ENCODE data around the gene PCF11. TPM values are rescaled to one million over a fixed set of nuclear protein-coding genes. Genes with fewer than 3 reads are reported as not detected.

PCF11 gene
- polyA plus RNA-seq, 2 of the 4 experiments (the other 2 are of a cell fraction) = 24.7 to 42.3 TPM

GRCh38 chr11:83187465-83187864, 30.5 kb downstream of the PCF11 start:
- FAIRE-seq (no peak), DNase-seq (ENCODE audit: low read depth in 1 of 2, low spot score in 1 of 2) (no peak), ATAC-seq (peak in 1 of 2 experiments; percentile 45; a peak in 3 of 6 replicates)
- Histone ChIP-seq H3K4me2 (no peak overlapping the region), H3K27ac (no peak overlapping the region), H3K9me3 (no peaks in the 10 kb centered on the region), H3K4me1 (peaks cover 6% of the 10 kb centered on the region; the same call in 1 of the 3 replicates), H3K4me3 (no peak overlapping the region)
- whole genome bisulfite sequencing (ENCODE audit: missing lambda C conversion rate) = 90% methylated on average over 4 of the region's 4 CpGs
- POLR2A ChIA-PET = interaction anchor here (0.6 kb wide), 1 partner anchor 25 kb away, joined by 3 read pairs; no protein-coding TSS in a partner anchor
- TF ChIP-seq SMC3 (IDR thresholded peaks at IDR 0.05) (no peak), POLR2A (IDR thresholded peaks at IDR 0.05; ENCODE audit: low read length) (no peak), HEYL (CRISPR knock-in tag; IDR thresholded peaks at IDR 0.05) (no peak), CBX2 (IDR thresholded peaks at IDR 0.05; ENCODE audit: borderline replicate concordance, low read depth) (no peak), GATA3 (IDR thresholded peaks at IDR 0.05; ENCODE audit: borderline replicate concordance) (no peak), KDM5A (IDR thresholded peaks at IDR 0.05) (no peak), EP300 (IDR thresholded peaks at IDR 0.05) (no peak), TFCP2L1 (CRISPR knock-in tag; IDR thresholded peaks at IDR 0.05) (no peak), ZNF302 (CRISPR knock-in tag; IDR thresholded peaks at IDR 0.05) (no peak), POLR2AphosphoS2 (conservative IDR thresholded peaks at IDR 0.05; ENCODE audit: low read length) (no peak), HDAC2 (IDR thresholded peaks at IDR 0.05) (no peak), SREBF2 (IDR thresholded peaks at IDR 0.05) (no peak), NPAS2 (CRISPR knock-in tag; IDR thresholded peaks at IDR 0.05; ENCODE audit: borderline replicate concordance) (no peak), CEBPB (IDR thresholded peaks at IDR 0.05) (no peak), HOXA7 (CRISPR knock-in tag; IDR thresholded peaks at IDR 0.05) (no peak), HOXB13 (CRISPR knock-in tag; IDR thresholded peaks at IDR 0.05; ENCODE audit: low read depth) (no peak)
- TF ChIP-seq, protein P1, sequence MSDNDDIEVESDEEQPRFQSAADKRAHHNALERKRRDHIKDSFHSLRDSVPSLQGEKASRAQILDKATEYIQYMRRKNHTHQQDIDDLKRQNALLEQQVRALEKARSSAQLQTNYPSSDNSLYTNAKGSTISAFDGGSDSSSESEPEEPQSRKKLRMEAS (IDR thresholded peaks at IDR 0.05) = no peak
- CTCF ChIA-PET = no interaction called here

DNA sequence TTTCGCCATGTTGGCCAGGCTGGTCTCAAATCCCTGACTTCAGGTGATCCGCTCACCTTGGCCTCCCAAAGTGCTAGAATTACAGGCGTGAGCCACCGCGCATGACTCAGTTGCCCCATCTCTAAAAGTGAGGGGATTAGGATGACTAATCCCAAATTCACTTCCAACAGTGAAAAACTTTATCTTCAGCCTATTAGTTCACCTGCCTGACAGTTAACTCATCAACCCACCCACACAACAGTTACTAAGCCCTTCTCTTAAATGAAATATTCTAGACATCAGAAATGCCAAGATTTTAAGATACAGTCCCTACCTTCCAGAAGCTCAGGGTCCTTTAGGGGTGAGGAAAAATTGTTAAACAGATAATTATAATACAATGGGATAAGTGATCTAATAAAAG, 34.6 kb downstream of the PCF11 start:
- no peak overlapping the region for H3K4me2 ChIP-seq

DNA sequence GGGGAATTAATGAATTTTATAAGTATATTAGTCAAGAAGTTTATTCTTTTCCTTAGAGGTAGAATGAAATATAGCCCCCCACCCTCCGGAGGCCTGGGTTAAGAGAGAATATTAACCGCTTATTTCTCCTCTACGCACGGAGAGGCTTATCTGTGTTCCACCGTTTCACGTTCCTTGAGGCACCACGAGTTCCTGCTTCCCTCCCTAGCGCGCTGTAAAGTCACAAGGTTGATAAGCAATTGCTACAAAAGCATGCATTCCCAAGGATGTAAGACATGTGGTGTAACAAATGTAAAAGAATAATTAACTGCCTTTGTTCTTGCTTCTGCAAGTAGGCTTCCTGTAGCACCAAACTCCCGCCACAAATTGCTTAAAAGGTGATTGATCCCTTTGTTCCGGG, 35.1 kb downstream of the PCF11 start:
- H3K4me1 ChIP-seq = peaks cover 17% of the 10 kb centered on the region
- peak overlapping the region; percentile 85 for H3K4me2 ChIP-seq
- CTCF ChIA-PET = no interaction called here
- ATAC-seq (no peak), DNase-seq (ENCODE audit: low read depth in 1 of 2, low spot score in 1 of 2) (no peak), FAIRE-seq (no peak)
- POLR2A ChIA-PET = no interaction called here
- no peaks in the 10 kb centered on the region for H3K9me3 ChIP-seq
- WGBS (ENCODE audit: missing lambda C conversion rate) = 91% methylated on average over 11 of the region's 11 CpGs
- H3K4me3 ChIP-seq = peak overlapping the region; percentile 73; the same call in 2 of the 3 replicates
- no peak overlapping the region for H3K27ac ChIP-seq
- TF ChIP-seq HEYL (CRISPR knock-in tag; IDR thresholded peaks at IDR 0.05) = no peak
- TF ChIP-seq, protein P2, sequence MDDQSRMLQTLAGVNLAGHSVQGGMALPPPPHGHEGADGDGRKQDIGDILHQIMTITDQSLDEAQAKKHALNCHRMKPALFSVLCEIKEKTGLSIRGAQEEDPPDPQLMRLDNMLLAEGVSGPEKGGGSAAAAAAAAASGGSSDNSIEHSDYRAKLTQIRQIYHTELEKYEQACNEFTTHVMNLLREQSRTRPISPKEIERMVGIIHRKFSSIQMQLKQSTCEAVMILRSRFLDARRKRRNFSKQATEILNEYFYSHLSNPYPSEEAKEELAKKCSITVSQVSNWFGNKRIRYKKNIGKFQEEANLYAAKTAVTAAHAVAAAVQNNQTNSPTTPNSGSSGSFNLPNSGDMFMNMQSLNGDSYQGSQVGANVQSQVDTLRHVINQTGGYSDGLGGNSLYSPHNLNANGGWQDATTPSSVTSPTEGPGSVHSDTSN (IDR thresholded peaks at IDR 0.05) = no peak
- TF ChIP-seq ZC3H11A (IDR thresholded peaks at IDR 0.05) = no peak
- TF ChIP-seq, protein P3, sequence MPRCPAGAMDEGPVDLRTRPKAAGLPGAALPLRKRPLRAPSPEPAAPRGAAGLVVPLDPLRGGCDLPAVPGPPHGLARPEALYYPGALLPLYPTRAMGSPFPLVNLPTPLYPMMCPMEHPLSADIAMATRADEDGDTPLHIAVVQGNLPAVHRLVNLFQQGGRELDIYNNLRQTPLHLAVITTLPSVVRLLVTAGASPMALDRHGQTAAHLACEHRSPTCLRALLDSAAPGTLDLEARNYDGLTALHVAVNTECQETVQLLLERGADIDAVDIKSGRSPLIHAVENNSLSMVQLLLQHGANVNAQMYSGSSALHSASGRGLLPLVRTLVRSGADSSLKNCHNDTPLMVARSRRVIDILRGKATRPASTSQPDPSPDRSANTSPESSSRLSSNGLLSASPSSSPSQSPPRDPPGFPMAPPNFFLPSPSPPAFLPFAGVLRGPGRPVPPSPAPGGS (IDR thresholded peaks at IDR 0.05) = no peak
- TF ChIP-seq MAZ (IDR thresholded peaks at IDR 0.05; ENCODE audit: borderline replicate concordance, low read depth, low read length) = no peak
- TF ChIP-seq KDM1A (IDR thresholded peaks at IDR 0.05; ENCODE audit: low read depth) = no peak
- no peak for TF ChIP-seq KDM5A (IDR thresholded peaks at IDR 0.05)
- TF ChIP-seq MYC (IDR thresholded peaks at IDR 0.05; ENCODE audit: borderline replicate concordance, low read length) = no peak
- no peak for TF ChIP-seq FOSB (CRISPR knock-in tag; IDR thresholded peaks at IDR 0.05)
- TF ChIP-seq SREBF2 (IDR thresholded peaks at IDR 0.05) = no peak
- TF ChIP-seq HDAC2 (IDR thresholded peaks at IDR 0.05) = no peak
- TF ChIP-seq EP300 (IDR thresholded peaks at IDR 0.05) = no peak
- TF ChIP-seq RAD21 (conservative IDR thresholded peaks at IDR 0.05 in 1 of 2, IDR thresholded peaks at IDR 0.05 in 1 of 2) = no peak

More for the DNA sequence above, 34.6 kb downstream of the PCF11 start:
- TF ChIP-seq ESRRA (IDR thresholded peaks at IDR 0.05; ENCODE audit: borderline replicate concordance, low read length) = no peak
- no peak for TF ChIP-seq HMGXB4 (CRISPR knock-in tag; IDR thresholded peaks at IDR 0.05; ENCODE audit: borderline replicate concordance)
- TF ChIP-seq NR3C1 (IDR thresholded peaks at IDR 0.05) = no peak
- TF ChIP-seq HOXA7 (CRISPR knock-in tag; IDR thresholded peaks at IDR 0.05) = no peak
- no peak for TF ChIP-seq NFE2L2 (conservative IDR thresholded peaks at IDR 0.05; ENCODE audit: low read length)
- TF ChIP-seq, protein P4, sequence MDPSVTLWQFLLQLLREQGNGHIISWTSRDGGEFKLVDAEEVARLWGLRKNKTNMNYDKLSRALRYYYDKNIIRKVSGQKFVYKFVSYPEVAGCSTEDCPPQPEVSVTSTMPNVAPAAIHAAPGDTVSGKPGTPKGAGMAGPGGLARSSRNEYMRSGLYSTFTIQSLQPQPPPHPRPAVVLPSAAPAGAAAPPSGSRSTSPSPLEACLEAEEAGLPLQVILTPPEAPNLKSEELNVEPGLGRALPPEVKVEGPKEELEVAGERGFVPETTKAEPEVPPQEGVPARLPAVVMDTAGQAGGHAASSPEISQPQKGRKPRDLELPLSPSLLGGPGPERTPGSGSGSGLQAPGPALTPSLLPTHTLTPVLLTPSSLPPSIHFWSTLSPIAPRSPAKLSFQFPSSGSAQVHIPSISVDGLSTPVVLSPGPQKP (IDR thresholded peaks at IDR 0.05; ENCODE audit: low read depth, low read length) = no peak
- no peak for TF ChIP-seq CHD4 (IDR thresholded peaks at IDR 0.05; ENCODE audit: borderline replicate concordance)
- TF ChIP-seq TFCP2L1 (CRISPR knock-in tag; IDR thresholded peaks at IDR 0.05) = no peak
- H3K4me1 ChIP-seq = peaks cover 17% of the 10 kb centered on the region
- H3K4me3 ChIP-seq = no peak overlapping the region
- H3K27ac ChIP-seq = no peak overlapping the region
- no peaks in the 10 kb centered on the region for H3K9me3 ChIP-seq
- ChIA-PET CTCF (no interaction called here), POLR2A (no interaction called here)
- FAIRE-seq (no peak), ATAC-seq (no peak), DNase-seq (ENCODE audit: low read depth in 1 of 2, low spot score in 1 of 2) (no peak)
- 93% methylated on average over 5 of the region's 5 CpGs for WGBS (ENCODE audit: missing lambda C conversion rate)
